ENCODE results near the gene SURF1. TPM values are rescaled to one million over a fixed set of nuclear protein-coding genes. Genes with fewer than 3 reads are reported as not detected.

SURF1 gene
- total RNA-seq, 6 experiments from 2014 or later: 25.3 to 29.1 (median 26.8) TPM

- TF ChIP-seq CTCF (IDR thresholded peaks at IDR 0.05): no peak
- H3K4me3 Mint-ChIP-seq: no peak overlapping the region
- H3K9me3 Mint-ChIP-seq: no peaks in the 10 kb centered on the region
- peaks cover 22% of the 10 kb centered on the region for H3K4me1 Mint-ChIP-seq (ENCODE audit: low read depth)
- no peak for DNase-seq
- peaks cover 25% of the 10 kb centered on the region for H3K36me3 Mint-ChIP-seq (ENCODE audit: low read depth)
- H3K27me3 Mint-ChIP-seq (ENCODE audit: insufficient read depth): peaks cover 9% of the 10 kb centered on the region
- H3K27ac Mint-ChIP-seq: no peak overlapping the region
These were observed 46.4 kb upstream of the SURF1 start for GRCh38 chr9:133402689-133403088.

- no peak for TF ChIP-seq CTCF (IDR thresholded peaks at IDR 0.05)
- Mint-ChIP-seq H3K27ac (no peak overlapping the region), H3K4me3 (no peak overlapping the region), H3K4me1 (ENCODE audit: low read depth) (peaks cover 16% of the 10 kb centered on the region), H3K27me3 (ENCODE audit: insufficient read depth) (peaks cover 19% of the 10 kb centered on the region), H3K36me3 (ENCODE audit: low read depth) (peaks cover 15% of the 10 kb centered on the region), H3K9me3 (no peaks in the 10 kb centered on the region)
- no peak for DNase-seq
These were observed 45.3 kb upstream of the SURF1 start for GRCh38 chr9:133401588-133401987.

GRCh38 chr9:133400292-133400691, 44.0 kb upstream of the SURF1 start:
- DNase-seq: no peak
- no peaks in the 10 kb centered on the region for H3K9me3 Mint-ChIP-seq
- TF ChIP-seq CTCF (IDR thresholded peaks at IDR 0.05): no peak
- H3K4me3 Mint-ChIP-seq: no peak overlapping the region; the same call in 1 of the 2 replicates
- peaks cover 24% of the 10 kb centered on the region for H3K27me3 Mint-ChIP-seq (ENCODE audit: insufficient read depth)
- peaks cover 2% of the 10 kb centered on the region; the same call in 1 of the 2 replicates for H3K36me3 Mint-ChIP-seq (ENCODE audit: low read depth)
- H3K4me1 Mint-ChIP-seq (ENCODE audit: low read depth): peaks cover 3% of the 10 kb centered on the region
- no peak overlapping the region for H3K27ac Mint-ChIP-seq

- H3K27me3 Mint-ChIP-seq (ENCODE audit: insufficient read depth): peaks cover 30% of the 10 kb centered on the region
- no peak for DNase-seq
- H3K4me3 Mint-ChIP-seq: no peak overlapping the region
- H3K4me1 Mint-ChIP-seq (ENCODE audit: low read depth): no peaks in the 10 kb centered on the region
- H3K36me3 Mint-ChIP-seq (ENCODE audit: low read depth): no peaks in the 10 kb centered on the region
- no peak overlapping the region for H3K27ac Mint-ChIP-seq
- TF ChIP-seq CTCF (IDR thresholded peaks at IDR 0.05): no peak
- H3K9me3 Mint-ChIP-seq: no peaks in the 10 kb centered on the region
These were observed 41.6 kb upstream of the SURF1 start for GRCh38 chr9:133397895-133398294.

GRCh38 chr9:133397370-133397769, 41.1 kb upstream of the SURF1 start:
- no peak overlapping the region for H3K27ac Mint-ChIP-seq

More at GRCh38 chr9:133397370-133397769, 41.1 kb upstream of the SURF1 start:
- H3K27me3 Mint-ChIP-seq (ENCODE audit: insufficient read depth): peaks cover 30% of the 10 kb centered on the region
- H3K36me3 Mint-ChIP-seq (ENCODE audit: low read depth): no peaks in the 10 kb centered on the region
- no peaks in the 10 kb centered on the region for H3K4me1 Mint-ChIP-seq (ENCODE audit: low read depth)
- H3K9me3 Mint-ChIP-seq: no peaks in the 10 kb centered on the region
- no peak overlapping the region for H3K4me3 Mint-ChIP-seq
- TF ChIP-seq CTCF (IDR thresholded peaks at IDR 0.05): no peak
- DNase-seq: no peak

Data from HFFc6 (cell line).